Ectodermal cell (in vitro differentiated cells): ENCODE measurements around the gene VEPH1.
A peak's percentile ranks its signal among the peaks of the same experiment; 100 is the strongest.
"Not testable (repeated sequence)": the region's sequence is repeated elsewhere in the genome, so short reads cannot be mapped to it uniquely, and the experiment has no call there.

Experiments
- H3K27ac ChIP-seq: 2 replicates; pipeline ENCODE4 v1.7.0; 2013; ENCODE audit warnings: mild to moderate bottlenecking, low read depth, low read length; ENCODE audit not compliant: insufficient read depth, poor library complexity, severe bottlenecking
- H3K27me3 ChIP-seq: 2 replicates; pipeline ENCODE4 v1.7.0; 2013; ENCODE audit warnings: mild to moderate bottlenecking, low read length; ENCODE audit not compliant: insufficient read depth, control insufficient read depth, poor library complexity, severe bottlenecking
- H3K36me3 ChIP-seq: one replicate; pipeline ENCODE4 v1.7.0; 2013; ENCODE audit warnings: low read length; ENCODE audit not compliant: control insufficient read depth, insufficient read depth
- H3K4me1 ChIP-seq: one replicate; pipeline ENCODE4 v1.7.0; 2013; ENCODE audit warnings: low read length; ENCODE audit not compliant: control insufficient read depth, insufficient read depth
- H3K4me3 ChIP-seq: 2 replicates; pipeline ENCODE4 v1.7.0; 2013; ENCODE audit warnings: low read depth, low read length, control low read depth; ENCODE audit not compliant: insufficient read depth
- H3K9me3 ChIP-seq: 2 replicates; pipeline ENCODE4 v1.7.0; 2013; ENCODE audit warnings: mild to moderate bottlenecking, low read length, moderate library complexity; ENCODE audit not compliant: control insufficient read depth
- WGBS, 2 experiments: methylation state at CpG; one replicate each; pipeline ENCODE4 v1.1.7; 2013; ENCODE audit warnings: missing lambda C conversion rate in 2 of 2; 5-methylcytosine and 5-hydroxymethylcytosine counted together

Gene VEPH1

DNA sequence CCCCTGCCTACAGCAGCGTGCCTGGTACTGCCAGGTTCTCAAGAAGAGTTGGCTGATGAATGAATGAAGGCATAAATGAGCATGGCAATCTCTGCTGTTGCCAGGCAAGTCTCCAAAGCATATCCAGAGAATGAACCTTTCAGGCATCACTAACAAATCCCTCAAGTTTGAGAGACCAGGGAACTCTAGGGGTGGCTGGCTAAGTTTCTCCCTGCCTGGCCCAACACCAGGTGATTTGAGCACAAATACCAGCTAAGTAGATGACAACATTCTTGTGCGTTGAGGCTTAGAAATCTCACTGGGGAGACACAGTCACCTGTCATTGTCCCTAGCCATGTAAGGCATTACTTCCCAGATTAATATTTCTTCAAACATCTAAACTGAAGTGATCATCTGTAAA is 147.9 kb downstream of the VEPH1 start:
- H3K36me3 ChIP-seq, result no peaks in the 10 kb centered on the region
- H3K27ac ChIP-seq, result no peak overlapping the region
- no peaks in the 10 kb centered on the region for H3K27me3 ChIP-seq
- no peak overlapping the region for H3K4me3 ChIP-seq
- H3K9me3 ChIP-seq, result no peaks in the 10 kb centered on the region
- H3K4me1 ChIP-seq, result no peaks in the 10 kb centered on the region
- WGBS, 2 experiments, result 86 to 90% methylated on average over 2 of the region's 2 CpGs

DNA sequence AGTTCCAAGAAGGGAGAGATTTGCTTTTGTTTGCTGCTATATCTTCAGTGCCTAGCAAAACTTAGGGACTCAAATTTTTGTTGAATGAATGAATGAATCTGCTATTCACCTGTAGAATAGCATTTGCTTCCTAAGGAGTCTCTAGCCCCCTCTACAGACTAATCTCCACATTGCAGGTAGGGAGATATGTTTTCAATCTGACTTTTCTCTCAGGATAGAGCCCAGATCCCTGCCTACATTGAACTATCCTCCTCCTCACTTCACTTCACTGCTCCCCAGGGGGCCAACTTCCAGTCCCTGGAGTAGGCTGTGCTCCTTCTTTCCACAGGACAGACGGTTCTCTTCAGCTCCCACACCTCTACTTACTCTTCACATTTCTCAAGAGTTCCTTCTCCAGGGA is 148.5 kb downstream of the VEPH1 start:
- Histone ChIP-seq H3K36me3 (no peaks in the 10 kb centered on the region), H3K4me1 (no peaks in the 10 kb centered on the region)
- 11 to 17% methylated on average over 1 of the region's 1 CpG for WGBS, 2 experiments

DNA sequence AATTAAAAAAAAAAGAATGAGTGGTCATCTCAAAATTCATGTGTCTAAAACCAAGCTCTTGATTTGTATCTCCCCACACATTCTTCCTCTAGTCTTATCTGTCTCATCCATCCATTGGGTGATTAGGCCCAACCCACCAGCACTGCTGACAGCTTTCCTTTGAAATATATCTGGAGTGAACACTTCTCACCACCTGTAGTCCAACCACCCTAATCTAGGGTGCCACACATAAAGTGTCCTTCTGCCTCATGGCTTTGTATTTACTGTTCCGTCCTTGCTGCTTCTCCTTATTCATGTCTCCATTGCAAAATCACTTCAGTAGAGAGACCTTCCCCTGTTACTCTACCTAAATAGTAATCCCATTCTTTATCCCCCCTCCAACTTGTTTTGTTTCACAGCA is 149.0 kb downstream of the VEPH1 start:
- Histone ChIP-seq H3K27ac (no peak overlapping the region), H3K36me3 (no peaks in the 10 kb centered on the region), H3K4me3 (no peak overlapping the region), H3K4me1 (no peaks in the 10 kb centered on the region), H3K27me3 (no peaks in the 10 kb centered on the region), H3K9me3 (no peaks in the 10 kb centered on the region)
- 81 to 94% methylated on average over 1 of the region's 1 CpG for WGBS, 2 experiments

More for the DNA sequence above, 148.5 kb downstream of the VEPH1 start:
- H3K27ac ChIP-seq, result no peak overlapping the region
- no peaks in the 10 kb centered on the region for H3K9me3 ChIP-seq
- H3K27me3 ChIP-seq, result no peaks in the 10 kb centered on the region
- no peak overlapping the region for H3K4me3 ChIP-seq

DNA sequence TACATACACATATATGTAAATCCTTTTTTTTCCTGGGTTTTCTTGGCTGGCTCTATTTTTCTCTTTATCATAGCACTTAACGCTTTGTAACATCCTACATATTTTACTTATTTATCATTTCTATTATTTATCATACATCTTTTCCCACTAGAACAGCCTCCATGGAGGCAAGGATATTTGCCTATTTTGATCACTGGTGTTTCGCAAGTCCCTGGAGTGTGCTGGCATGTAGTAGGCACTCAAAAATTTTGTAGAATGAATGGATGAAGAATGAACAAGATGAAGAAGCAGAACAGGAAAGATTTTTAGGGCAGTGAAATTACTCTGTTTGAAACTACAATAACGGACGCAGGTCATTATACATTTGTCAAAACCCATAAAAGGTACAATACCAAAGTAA is 149.6 kb downstream of the VEPH1 start:
- Histone ChIP-seq H3K27me3 (no peaks in the 10 kb centered on the region), H3K9me3 (no peaks in the 10 kb centered on the region), H3K27ac (no peak overlapping the region), H3K4me3 (no peak overlapping the region), H3K36me3 (no peaks in the 10 kb centered on the region), H3K4me1 (no peaks in the 10 kb centered on the region)
- 92 to 96% methylated on average over 2 to 4 of the region's 4 CpGs for WGBS, 2 experiments

DNA sequence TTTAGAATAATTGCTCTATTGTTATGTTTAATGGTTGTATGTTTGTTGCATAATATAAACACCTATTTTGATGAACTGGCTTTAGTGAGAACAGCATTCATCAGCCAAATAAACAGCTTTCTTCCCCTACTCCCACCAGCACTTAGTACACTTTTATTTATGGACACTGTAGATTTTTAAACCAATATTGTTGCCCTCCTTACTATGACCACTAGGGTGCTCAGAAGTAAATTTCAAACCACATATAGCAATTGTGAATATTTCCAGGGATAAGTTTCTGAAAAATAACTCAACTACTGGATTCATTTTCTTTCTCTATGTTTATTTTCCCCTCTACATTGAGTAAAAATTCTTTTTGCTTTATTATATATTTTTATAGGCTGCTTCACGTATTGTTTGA is 151.2 kb downstream of the VEPH1 start:
- H3K9me3 ChIP-seq, result no peaks in the 10 kb centered on the region
- H3K27ac ChIP-seq, result no peak overlapping the region
- no CpG with 5 or more reads among the region's 1 CpG for WGBS, 2 experiments
- no peaks in the 10 kb centered on the region for H3K36me3 ChIP-seq
- H3K27me3 ChIP-seq, result no peaks in the 10 kb centered on the region
- H3K4me1 ChIP-seq, result no peaks in the 10 kb centered on the region
- H3K4me3 ChIP-seq, result no peak overlapping the region

DNA sequence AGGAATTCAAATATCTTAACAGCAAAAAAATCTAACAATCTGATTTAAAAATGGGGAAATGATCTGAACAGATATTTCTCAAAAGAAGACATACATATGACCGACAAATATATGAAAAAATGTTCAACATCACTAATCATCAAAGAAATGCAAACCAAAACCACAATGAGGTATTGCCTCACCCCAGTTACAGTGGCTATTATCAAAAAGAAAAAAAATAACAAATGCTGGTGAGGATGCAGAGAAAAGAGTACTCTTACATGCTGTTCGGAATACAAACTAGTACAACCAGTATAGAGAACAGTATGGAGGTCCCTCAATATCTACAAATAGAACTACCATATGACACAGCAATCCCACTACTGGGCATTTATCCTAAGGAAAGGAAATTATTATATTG is 152.6 kb downstream of the VEPH1 start:
- not testable (repeated sequence) for H3K27me3 ChIP-seq, H3K4me1 ChIP-seq, H3K36me3 ChIP-seq, H3K4me3 ChIP-seq, H3K9me3 ChIP-seq, H3K27ac ChIP-seq
- 88 to 93% methylated on average over 1 to 2 of the region's 2 CpGs for WGBS, 2 experiments

DNA sequence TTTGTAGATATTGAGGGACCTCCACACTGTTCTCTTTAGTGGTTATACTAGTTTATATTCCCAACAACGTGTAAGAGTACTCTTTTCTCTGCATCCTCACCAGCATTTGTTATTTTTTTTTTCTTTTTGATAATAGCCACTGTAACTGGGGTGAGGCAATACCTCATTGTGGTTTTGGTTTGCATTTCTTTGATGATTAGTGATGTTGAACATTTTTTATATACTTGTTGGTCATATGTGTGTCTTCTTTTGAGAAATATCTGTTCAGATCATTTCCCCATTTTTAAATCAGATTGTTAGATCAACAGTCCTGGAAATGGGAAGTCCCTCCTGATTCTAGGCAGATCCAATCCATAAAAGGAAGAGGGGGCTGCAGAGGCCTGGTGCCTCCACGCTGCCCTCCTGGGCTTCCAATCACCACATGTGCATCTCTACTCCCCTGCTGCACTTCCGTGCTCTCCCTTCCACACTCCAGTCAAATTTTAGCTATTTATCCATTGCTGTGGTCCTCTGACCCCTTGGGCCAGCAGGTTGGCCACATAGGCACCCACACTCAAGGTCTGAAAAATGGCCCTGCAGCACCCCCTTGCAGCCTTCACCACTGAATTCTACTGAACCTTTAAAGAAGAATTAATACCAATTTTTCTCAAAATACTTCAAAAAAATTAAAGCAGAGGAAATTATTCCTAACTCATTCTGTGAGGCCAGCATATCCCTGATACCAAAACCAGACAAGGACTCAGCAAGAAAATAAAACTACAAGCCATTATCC is 154.7 kb downstream of the VEPH1 start:
- not testable (repeated sequence) for H3K36me3 ChIP-seq, H3K9me3 ChIP-seq, H3K27ac ChIP-seq, H3K4me1 ChIP-seq, H3K27me3 ChIP-seq, H3K4me3 ChIP-seq
- 96% methylated on average over 2 to 3 of the region's 3 CpGs for WGBS, 2 experiments

DNA sequence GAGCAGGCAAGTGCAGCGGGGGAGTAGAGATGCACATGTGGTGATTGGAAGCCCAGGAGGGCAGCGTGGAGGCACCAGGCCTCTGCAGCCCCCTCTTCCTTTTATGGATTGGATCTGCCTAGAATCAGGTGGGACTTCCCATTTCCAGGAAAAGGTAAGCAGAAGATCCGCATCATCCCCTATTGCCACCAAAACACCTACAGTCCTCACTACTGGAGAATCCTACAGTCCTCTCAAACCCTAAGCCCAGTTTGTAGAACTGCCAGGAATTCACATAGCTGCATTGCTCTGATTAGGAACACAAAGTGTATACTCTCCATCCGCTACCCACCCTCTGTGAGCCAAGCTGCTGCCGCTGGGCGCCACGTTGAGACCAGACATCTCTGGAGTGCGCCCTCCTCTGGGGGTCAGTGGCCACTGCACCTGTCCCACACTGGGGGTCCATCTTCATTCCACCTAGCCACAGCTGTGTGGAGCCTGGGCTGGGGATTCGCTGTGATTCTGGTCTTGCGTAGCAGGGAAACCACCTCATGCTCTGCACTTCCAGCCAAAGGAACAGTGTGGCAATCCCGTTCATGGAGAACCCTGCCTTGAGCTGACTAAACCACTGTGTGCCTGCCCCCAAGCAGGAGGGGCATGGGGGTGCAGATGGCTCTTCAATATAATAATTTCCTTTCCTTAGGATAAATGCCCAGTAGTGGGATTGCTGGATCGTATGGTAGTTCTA is 155.5 kb downstream of the VEPH1 start:
- H3K4me1 ChIP-seq, result no peaks in the 10 kb centered on the region
- H3K36me3 ChIP-seq, result no peaks in the 10 kb centered on the region
- no peak overlapping the region for H3K4me3 ChIP-seq
- 89 to 91% methylated on average over 11 to 12 of the region's 12 CpGs for WGBS, 2 experiments
- H3K9me3 ChIP-seq, result no peaks in the 10 kb centered on the region
- no peak overlapping the region for H3K27ac ChIP-seq
- no peaks in the 10 kb centered on the region for H3K27me3 ChIP-seq

DNA sequence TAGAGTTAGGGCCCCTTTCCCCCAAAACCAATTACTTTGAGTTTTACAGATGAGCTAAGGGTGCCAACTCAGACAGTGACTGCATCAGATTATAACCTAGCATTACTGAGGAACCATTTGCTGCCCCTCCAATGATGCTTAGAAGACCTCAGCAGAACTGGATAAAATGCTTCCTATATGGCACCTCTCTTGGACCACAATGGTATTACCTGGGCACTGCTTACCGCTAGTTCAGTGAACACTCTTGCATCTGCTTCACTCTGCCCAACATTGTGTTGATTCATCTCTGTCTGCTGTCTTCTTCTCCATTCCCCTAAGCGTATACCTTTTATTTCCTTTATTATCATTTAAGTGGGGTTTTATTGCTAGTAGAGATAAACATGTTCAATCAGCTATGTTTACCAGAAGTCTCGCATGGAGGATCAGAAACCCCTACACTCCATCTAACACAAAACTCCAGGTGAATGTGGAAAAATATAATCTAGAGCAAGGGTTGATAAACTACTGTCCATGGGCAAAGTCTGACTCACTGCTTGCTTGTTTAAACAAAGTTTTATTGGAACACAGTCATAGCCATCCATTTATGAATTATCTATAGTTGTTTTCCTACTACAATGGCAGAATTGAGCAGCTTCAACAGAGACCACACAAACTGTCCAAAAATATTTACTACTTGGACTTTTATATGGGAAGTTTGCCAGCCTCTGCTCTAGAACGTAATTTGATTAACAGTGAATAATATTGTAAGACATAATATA is 166.8 kb downstream of the VEPH1 start:
- H3K27ac ChIP-seq, result peak overlapping the region; percentile 92
- H3K27me3 ChIP-seq, result no peaks in the 10 kb centered on the region
- no peak overlapping the region for H3K4me3 ChIP-seq
- WGBS, 2 experiments, result 95 to 100% methylated on average over 1 of the region's 4 CpGs
- H3K4me1 ChIP-seq, result peaks cover 18% of the 10 kb centered on the region
- H3K36me3 ChIP-seq, result no peaks in the 10 kb centered on the region
- no peaks in the 10 kb centered on the region for H3K9me3 ChIP-seq
